ENCODE measurements around the gene ADD3.

ADD3 gene

GRCh38 chr10:109998513-109998912 lies 9.3 kb upstream of the ADD3 start:
- no peak for DNase-seq (ENCODE audit: extremely low read depth, insufficient read length)
- no peak for TF ChIP-seq CTCF (IDR thresholded peaks at IDR 0.05; ENCODE audit: insufficient read depth, low read length, poor library complexity, severe bottlenecking)
- Histone ChIP-seq H3K27me3 (replicated peaks; ENCODE audit: control insufficient read depth, insufficient read depth, low read length) (no peaks in the 10 kb centered on the region), H3K4me3 (replicated peaks; ENCODE audit: low read depth, low read length) (no peak overlapping the region), H3K36me3 (ENCODE audit: control insufficient read depth, insufficient read depth, low read length) (no peaks in the 10 kb centered on the region)

GRCh38 chr10:110002801-110003523 lies 4.8 kb upstream of the ADD3 start:
- Histone ChIP-seq H3K36me3 (ENCODE audit: control insufficient read depth, insufficient read depth, low read length) (no peaks in the 10 kb centered on the region), H3K27me3 (replicated peaks; ENCODE audit: control insufficient read depth, insufficient read depth, low read length) (no peaks in the 10 kb centered on the region), H3K4me3 (replicated peaks; ENCODE audit: low read depth, low read length) (no peak overlapping the region)
- no peak for DNase-seq (ENCODE audit: extremely low read depth, insufficient read length)
- TF ChIP-seq CTCF (IDR thresholded peaks at IDR 0.05; ENCODE audit: insufficient read depth, low read length, poor library complexity, severe bottlenecking), result no peak

GRCh38 chr10:110003524-110003885 lies 4.3 kb upstream of the ADD3 start:
- no peak for DNase-seq (ENCODE audit: extremely low read depth, insufficient read length)
- no peaks in the 10 kb centered on the region for H3K27me3 ChIP-seq (replicated peaks; ENCODE audit: control insufficient read depth, insufficient read depth, low read length)
- TF ChIP-seq CTCF (IDR thresholded peaks at IDR 0.05; ENCODE audit: insufficient read depth, low read length, poor library complexity, severe bottlenecking), result no peak
- no peak overlapping the region for H3K4me3 ChIP-seq (replicated peaks; ENCODE audit: low read depth, low read length)
- no peaks in the 10 kb centered on the region for H3K36me3 ChIP-seq (ENCODE audit: control insufficient read depth, insufficient read depth, low read length)

GRCh38 chr10:110005719-110006118 lies 2.1 kb upstream of the ADD3 start:
- Histone ChIP-seq H3K36me3 (ENCODE audit: control insufficient read depth, insufficient read depth, low read length) (no peaks in the 10 kb centered on the region), H3K4me3 (replicated peaks; ENCODE audit: low read depth, low read length) (no peak overlapping the region), H3K27me3 (replicated peaks; ENCODE audit: control insufficient read depth, insufficient read depth, low read length) (no peaks in the 10 kb centered on the region)
- no peak for TF ChIP-seq CTCF (IDR thresholded peaks at IDR 0.05; ENCODE audit: insufficient read depth, low read length, poor library complexity, severe bottlenecking)
- DNase-seq (ENCODE audit: extremely low read depth, insufficient read length), result no peak

- Histone ChIP-seq H3K27me3 (replicated peaks; ENCODE audit: control insufficient read depth, insufficient read depth, low read length) (no peaks in the 10 kb centered on the region), H3K36me3 (ENCODE audit: control insufficient read depth, insufficient read depth, low read length) (no peaks in the 10 kb centered on the region), H3K4me3 (replicated peaks; ENCODE audit: low read depth, low read length) (peak overlapping the region; percentile 87)
- no peak for TF ChIP-seq CTCF (IDR thresholded peaks at IDR 0.05; ENCODE audit: insufficient read depth, low read length, poor library complexity, severe bottlenecking)
- no peak for DNase-seq (ENCODE audit: extremely low read depth, insufficient read length)
Observed at GRCh38 chr10:110006358-110007160, 1.2 kb upstream of the ADD3 start.

Measured in GM06990 (cell line).